Measurements from ENCODE around the gene RER1.

Gene RER1

DNA sequence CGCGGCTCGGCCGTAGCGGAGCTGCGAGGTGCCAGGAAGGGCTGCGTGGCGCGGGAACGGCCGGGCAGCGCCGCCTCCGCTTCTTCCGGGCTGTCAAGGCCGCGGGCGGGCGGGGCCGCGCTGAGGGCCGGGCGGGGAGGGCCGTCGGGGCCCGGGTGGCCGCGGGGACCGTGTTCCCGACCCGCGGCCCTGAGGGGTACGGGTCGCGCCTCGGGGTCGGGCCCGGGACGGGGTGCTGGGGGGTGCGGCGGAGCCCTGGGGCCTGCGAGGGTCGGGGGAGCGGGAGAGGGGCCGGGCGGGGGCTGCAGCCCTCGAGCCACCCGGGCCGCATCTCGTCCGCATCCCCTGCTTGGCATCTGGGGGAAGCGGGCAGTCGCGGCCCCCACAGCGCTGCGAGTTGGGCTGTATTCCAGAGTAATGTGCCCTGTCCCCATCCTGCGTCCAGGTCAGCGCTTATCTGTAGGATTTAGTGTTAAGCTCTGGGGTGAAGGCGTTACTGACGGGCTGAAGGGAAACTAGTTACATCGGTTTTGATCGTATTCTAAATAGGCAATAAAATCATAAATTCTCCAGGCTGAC is 379 bp downstream of the RER1 start:
- DNase-seq = no peak

- DNase-seq = no peak
Measured at GRCh38 chr1:2392686-2393085, 1.0 kb downstream of the RER1 start.

- no peak for DNase-seq
Measured at GRCh38 chr1:2393471-2393877, 1.8 kb downstream of the RER1 start.

DNA sequence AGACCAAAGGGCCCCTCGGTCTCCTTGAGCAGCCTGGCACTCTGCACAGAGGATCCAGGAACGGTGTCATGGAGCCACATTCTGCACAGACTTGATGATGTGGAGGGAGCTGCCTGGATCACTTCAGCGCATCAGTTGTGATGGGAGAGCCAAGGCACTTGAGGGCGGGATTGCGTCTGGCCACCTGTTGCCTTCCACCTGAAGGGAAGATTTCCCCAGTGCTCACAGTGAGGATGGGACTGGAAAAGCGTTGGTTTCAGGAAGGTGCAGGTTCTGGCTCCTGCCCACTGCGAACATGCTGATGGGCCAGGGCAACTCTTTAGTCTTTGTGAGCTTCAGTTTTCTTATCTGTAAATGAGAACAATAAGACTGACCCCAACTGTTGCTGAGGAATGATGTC is 2.6 kb downstream of the RER1 start:
- no peak for DNase-seq

DNA sequence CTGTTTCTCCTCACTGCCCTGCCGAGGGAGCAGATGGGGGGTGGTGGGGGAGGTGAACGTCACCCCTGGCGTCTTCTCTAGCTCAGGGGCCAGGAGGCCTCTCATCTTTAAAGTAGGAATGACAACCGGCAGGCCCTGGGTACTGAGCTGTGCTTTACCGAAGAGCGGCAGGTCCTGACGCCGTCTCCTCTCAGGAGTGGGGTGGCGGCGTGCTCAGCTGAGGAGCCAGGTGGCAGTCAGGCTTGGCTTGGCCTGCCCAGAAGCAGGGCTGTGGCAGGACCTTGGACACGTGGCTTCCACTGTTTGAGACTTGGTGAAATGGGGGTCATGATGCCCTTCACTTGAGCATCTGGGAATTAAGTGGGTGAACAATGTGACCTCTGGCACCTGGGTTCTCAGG is 3.1 kb downstream of the RER1 start:
- DNase-seq = no peak

GRCh38 chr1:2395245-2395644 is 3.6 kb downstream of the RER1 start:
- DNase-seq = no peak

DNA sequence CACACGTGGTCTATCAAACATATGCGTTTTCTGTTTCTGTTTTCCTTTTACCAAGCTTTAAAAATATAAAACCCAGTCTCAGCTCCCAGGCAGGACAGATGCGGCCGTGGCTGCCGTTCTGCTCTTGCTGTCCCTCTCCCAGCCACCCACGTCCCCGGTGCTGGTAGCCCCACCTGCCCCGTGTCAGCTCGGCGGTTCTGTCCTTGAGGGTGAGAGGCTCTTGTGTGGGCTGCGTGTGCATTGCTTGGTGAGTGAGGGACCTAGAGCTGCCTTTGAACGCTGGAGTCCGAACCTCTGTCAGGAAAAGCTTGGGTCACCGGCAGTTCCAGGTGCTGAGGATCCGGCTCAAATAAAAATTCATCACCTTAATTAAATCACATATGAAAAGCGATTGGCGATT is 4.4 kb downstream of the RER1 start:
- no peak for DNase-seq

GRCh38 chr1:2396476-2396875 is 4.8 kb downstream of the RER1 start:
- no peak for DNase-seq

- DNase-seq = no peak
Measured at GRCh38 chr1:2397007-2397679, 5.5 kb downstream of the RER1 start.

- no peak for DNase-seq
Measured at GRCh38 chr1:2398871-2399270, 7.2 kb downstream of the RER1 start.

- DNase-seq = no peak
Measured at GRCh38 chr1:2399890-2400575, 8.4 kb downstream of the RER1 start.

GRCh38 chr1:2400576-2400909 is 8.9 kb downstream of the RER1 start:
- no peak for DNase-seq

GRCh38 chr1:2400950-2401649 is 9.5 kb downstream of the RER1 start:
- DNase-seq = no peak

DNA sequence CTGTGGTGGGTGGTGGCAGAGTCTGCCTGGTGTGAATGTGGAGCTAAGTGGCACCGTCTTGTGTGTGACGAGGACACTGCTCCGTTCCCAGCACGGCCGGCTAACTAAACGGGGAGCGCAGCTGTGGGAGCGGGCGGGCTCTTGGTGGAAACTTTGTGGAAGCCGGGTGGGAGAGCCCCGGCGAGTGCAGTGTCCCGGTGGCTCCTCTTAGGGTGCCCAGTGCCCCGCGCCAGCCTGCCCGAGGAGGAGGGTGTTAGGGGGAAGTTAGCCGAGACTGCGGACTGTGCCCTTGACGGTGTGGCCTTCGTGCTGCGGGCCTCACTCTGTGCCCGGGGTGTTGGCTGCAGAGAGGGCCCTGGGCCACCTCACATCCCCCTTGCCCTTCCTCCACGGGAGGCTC is 10.8 kb downstream of the RER1 start:
- DNase-seq = no peak

- no peak for DNase-seq
Measured at GRCh38 chr1:2403273-2403672, 11.6 kb downstream of the RER1 start.

- no peak for DNase-seq
Measured at GRCh38 chr1:2404142-2404889, 12.7 kb downstream of the RER1 start.

GRCh38 chr1:2404890-2405511 is 13.4 kb downstream of the RER1 start:
- no peak for DNase-seq

GRCh38 chr1:2405588-2406295 is 14.1 kb downstream of the RER1 start:
- no peak for DNase-seq

- DNase-seq = no peak
Measured at GRCh38 chr1:2406451-2407041, 14.9 kb downstream of the RER1 start.

DNA sequence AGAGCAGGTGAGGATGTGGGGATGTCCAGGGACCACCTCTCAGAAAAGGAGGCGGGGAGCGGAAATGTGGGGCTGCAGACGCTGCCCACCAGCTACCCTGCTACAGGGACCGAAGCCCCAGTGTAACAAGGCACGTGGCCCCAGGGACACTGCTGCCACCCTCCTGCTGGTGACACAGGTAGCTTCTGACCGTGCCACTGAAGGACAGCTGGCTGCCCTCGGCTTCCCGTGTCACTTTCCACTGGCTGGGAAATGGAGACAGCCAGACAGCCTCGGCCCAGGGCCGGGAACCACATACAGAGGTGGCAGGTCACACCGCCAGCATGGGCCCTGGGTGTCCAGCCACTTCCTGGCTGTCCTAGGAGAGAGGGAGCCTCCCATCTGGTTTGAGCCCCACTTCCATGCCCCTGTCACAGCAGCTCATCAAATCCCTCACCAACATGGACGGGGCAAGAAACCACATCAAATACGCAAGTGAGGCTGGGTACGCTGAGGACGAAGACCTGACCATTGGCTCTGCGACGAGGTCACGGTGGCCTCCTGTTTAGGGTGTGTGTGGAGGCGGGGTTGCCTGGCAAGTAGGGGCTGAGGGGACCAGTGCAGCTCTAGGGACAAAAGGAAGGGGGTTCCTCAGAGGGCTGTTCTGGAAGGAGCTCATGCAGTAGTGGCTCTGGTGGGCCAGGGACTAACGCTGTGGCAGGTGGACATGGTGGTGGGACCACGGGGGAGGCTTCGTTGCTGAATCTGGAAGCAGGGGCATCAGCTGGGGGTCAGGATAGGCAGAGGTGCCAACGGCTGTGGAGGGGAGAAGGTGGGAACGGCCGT is 15.7 kb downstream of the RER1 start:
- no peak for DNase-seq

- DNase-seq = no peak
Measured at GRCh38 chr1:2407991-2408275, 16.3 kb downstream of the RER1 start.

Data from right hindlimb (tissue), 1 donor.